ENCODE data around the gene CAB39L.

DNA sequence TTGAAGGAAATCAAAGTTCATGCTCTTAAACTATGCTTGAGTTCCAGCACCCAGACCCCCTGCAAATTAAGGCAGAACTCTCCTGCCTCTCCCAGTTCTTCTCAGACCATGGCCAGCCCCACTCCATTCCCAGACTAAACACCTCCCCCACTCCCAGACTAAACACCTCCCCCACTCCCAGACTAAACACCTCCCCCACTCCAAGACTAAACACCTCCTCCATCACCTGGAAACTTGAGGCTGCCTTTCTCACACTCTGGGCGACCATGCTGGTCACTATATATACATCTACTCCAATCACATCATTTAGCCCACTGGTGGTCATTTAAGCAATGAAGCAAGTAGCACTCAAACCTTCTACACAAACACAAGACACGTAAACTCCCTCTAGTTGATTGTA lies 57.2 kb downstream of the CAB39L start:
- TF ChIP-seq CHD2 (IDR thresholded peaks at IDR 0.05; ENCODE audit: low read depth, low read length) (no peak), GABPB1 (CRISPR knock-in tag; IDR thresholded peaks at IDR 0.05) (no peak), E2F3 (CRISPR knock-in tag; IDR thresholded peaks at IDR 0.05) (no peak), KLF16 (IDR thresholded peaks at IDR 0.05) (no peak), DNMT1 (IDR thresholded peaks at IDR 0.05) (no peak), ZNF146 (CRISPR knock-in tag; IDR thresholded peaks at IDR 0.05; ENCODE audit: unreplicated experiment) (no peak), HIVEP1 (CRISPR knock-in tag; IDR thresholded peaks at IDR 0.05) (no peak)
- TF ChIP-seq, protein P1, sequence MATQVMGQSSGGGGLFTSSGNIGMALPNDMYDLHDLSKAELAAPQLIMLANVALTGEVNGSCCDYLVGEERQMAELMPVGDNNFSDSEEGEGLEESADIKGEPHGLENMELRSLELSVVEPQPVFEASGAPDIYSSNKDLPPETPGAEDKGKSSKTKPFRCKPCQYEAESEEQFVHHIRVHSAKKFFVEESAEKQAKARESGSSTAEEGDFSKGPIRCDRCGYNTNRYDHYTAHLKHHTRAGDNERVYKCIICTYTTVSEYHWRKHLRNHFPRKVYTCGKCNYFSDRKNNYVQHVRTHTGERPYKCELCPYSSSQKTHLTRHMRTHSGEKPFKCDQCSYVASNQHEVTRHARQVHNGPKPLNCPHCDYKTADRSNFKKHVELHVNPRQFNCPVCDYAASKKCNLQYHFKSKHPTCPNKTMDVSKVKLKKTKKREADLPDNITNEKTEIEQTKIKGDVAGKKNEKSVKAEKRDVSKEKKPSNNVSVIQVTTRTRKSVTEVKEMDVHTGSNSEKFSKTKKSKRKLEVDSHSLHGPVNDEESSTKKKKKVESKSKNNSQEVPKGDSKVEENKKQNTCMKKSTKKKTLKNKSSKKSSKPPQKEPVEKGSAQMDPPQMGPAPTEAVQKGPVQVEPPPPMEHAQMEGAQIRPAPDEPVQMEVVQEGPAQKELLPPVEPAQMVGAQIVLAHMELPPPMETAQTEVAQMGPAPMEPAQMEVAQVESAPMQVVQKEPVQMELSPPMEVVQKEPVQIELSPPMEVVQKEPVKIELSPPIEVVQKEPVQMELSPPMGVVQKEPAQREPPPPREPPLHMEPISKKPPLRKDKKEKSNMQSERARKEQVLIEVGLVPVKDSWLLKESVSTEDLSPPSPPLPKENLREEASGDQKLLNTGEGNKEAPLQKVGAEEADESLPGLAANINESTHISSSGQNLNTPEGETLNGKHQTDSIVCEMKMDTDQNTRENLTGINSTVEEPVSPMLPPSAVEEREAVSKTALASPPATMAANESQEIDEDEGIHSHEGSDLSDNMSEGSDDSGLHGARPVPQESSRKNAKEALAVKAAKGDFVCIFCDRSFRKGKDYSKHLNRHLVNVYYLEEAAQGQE (IDR thresholded peaks at IDR 0.05; ENCODE audit: borderline replicate concordance) = no peak
- TF ChIP-seq, protein P1 (CRISPR knock-in tag; IDR thresholded peaks at IDR 0.05; ENCODE audit: low read depth) = no peak

Data from K562 (cell line).